DMS153 treated with DMSO at 0.1 percent for 48 hours (cell line): ENCODE data around the gene SORCS3.

ENCODE experiments used
- DNase-seq: peaks from one replicate; lab custom pipeline; 2025; ENCODE audit not compliant: unreplicated experiment; lab: John Stamatoyannopoulos, UW

The SORCS3 gene

GRCh38 chr10:104641187-104641936 lies at the start of gene SORCS3:
Gene SORCS3, plus strand, starts transcription at chr10:104641290.
- no peak for DNase-seq

GRCh38 chr10:104591441-104591840 lies 49.6 kb upstream of the SORCS3 start:
- no peak for DNase-seq

- no peak for DNase-seq
These were observed 39.9 kb upstream of the SORCS3 start for GRCh38 chr10:104601166-104601565.

GRCh38 chr10:104608091-104608828 lies 32.8 kb upstream of the SORCS3 start:
- no peak for DNase-seq

GRCh38 chr10:104612571-104613205 lies 28.4 kb upstream of the SORCS3 start:
- DNase-seq = no peak

- no peak for DNase-seq
These were observed 27.7 kb upstream of the SORCS3 start for GRCh38 chr10:104613406-104613805.

GRCh38 chr10:104614245-104614831 lies 26.8 kb upstream of the SORCS3 start:
- no peak for DNase-seq

- no peak for DNase-seq
These were observed 26.0 kb upstream of the SORCS3 start for GRCh38 chr10:104615136-104615535.

GRCh38 chr10:104617831-104618230 lies 23.3 kb upstream of the SORCS3 start:
- no peak for DNase-seq

GRCh38 chr10:104622175-104622574 lies 18.9 kb upstream of the SORCS3 start:
- no peak for DNase-seq

- DNase-seq = peak; percentile 5
These were observed 18.4 kb upstream of the SORCS3 start for GRCh38 chr10:104622598-104623209.

- no peak for DNase-seq
These were observed 10.4 kb upstream of the SORCS3 start for GRCh38 chr10:104630731-104631130.

- no peak for DNase-seq
These were observed 9.1 kb upstream of the SORCS3 start for GRCh38 chr10:104631946-104632345.

GRCh38 chr10:104638861-104639589 lies 2.1 kb upstream of the SORCS3 start:
- DNase-seq = no peak

GRCh38 chr10:104639590-104640338 lies 1.3 kb upstream of the SORCS3 start:
- DNase-seq = no peak

GRCh38 chr10:104640339-104641186 lies 527 bp upstream of the SORCS3 start:
- DNase-seq = no peak

- no peak for DNase-seq
These were observed 1.0 kb downstream of the SORCS3 start for GRCh38 chr10:104641937-104642657.

- no peak for DNase-seq
These were observed 1.7 kb downstream of the SORCS3 start for GRCh38 chr10:104642658-104643302.
